HG02623 (cell line): ENCODE results near the gene ASXL1.
"Not testable (repeated sequence)": the region's sequence is repeated elsewhere in the genome, so short reads cannot be mapped to it uniquely, and the experiment has no call there.

Experiments
- ATAC-seq: cut with Tn5 transposase; IDR thresholded peaks from one replicate; pipeline ENCODE4 v1.9.1; 2021; ENCODE audit warnings: moderate library complexity; ENCODE audit not compliant: unreplicated experiment

The ASXL1 gene

DNA sequence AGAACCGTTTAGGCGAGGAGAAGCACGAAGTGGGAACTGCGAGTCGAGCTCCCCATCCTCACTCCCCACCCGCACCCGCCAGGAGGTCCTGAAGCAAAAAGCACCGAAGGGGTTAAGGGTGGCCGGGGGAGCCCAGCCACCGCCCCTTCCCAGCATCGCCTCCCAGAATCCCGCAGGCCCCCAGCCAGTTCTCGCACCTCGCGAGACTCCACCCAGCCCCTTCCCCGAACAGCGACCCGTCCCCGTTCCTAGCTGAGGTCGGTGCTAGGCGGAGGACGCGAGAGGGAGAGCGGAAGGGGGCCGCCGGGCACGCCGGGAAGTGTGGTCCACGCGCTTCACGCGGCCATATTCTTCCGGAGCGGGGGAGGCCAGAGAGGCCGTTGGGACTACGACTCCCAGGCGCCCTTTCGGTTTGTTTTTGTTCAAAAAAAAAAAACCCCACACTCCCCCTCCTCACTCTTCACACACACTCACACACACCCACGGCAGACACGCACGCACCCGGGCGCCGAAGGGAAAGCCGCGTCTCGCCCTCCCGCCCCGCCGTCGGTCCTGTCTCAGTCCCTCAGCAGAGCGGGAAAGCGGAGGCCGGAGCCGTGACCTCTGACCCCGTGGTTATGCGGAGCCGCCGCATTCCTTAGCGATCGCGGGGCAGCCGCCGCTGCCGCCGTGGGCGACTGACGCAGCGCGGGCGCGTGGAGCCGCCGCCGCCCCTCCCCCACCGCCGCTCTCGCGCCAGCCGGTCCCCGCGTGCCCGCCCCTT lies at the start of gene ASXL1:
ASXL1 (plus strand) TSS at position 463 of the 763 bp plus-strand sequence. CDS start 445 bp downstream, outside the sequence.
- peak; percentile 70 for ATAC-seq

DNA sequence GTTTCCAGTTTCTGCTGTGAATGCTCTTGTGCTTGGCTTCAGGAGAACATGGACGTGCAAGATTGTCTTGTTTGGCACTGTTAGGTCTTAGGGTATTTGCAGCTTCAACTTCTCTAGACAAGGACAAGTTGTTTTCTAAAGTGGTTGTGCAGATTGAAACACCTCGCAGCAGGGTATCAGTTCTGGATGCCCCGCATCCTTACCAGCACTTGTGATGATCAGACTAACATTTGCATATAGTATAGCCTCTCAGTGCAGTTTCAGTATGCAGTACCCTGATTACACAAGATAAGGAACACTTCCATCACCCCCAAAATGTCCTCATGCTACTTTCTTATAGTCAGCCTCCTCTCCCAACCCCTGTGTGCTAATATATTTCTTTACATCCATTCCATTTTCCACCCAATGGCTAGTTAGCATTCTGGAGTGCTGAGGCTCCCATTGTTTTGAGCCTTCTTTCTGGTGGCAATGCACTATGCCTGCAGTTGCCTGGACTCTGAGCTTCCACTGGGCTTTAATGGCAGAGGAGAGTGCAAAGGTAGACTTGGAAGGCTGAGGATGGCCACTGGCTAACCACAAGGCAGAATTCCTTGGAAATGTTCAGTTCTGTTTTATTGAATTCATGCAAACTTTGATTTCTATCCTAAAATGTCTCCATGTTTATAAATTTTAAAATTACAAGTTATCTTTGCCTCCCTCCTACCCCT lies 45.3 kb upstream of the ASXL1 start:
- no peak for ATAC-seq

DNA sequence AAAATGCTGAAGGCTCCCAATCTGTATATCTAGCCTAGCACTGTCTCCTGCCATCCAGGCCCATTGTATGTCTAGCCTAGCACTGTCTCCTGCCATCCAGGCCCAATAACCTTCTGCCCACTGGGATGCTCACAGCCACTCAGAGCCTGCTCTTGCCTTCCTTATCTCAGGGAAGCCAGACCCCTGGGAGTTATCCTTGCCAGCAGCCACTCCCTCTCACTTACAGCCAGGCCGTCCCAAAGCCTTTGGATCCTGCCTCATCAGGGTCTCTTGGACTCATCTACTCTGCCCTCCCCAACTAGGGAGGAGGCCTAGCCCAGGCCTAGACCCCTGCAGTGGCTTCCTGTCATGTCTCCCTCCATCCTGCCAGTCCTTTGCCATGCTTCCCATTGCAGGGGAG lies 43.4 kb upstream of the ASXL1 start:
- ATAC-seq, result no peak

DNA sequence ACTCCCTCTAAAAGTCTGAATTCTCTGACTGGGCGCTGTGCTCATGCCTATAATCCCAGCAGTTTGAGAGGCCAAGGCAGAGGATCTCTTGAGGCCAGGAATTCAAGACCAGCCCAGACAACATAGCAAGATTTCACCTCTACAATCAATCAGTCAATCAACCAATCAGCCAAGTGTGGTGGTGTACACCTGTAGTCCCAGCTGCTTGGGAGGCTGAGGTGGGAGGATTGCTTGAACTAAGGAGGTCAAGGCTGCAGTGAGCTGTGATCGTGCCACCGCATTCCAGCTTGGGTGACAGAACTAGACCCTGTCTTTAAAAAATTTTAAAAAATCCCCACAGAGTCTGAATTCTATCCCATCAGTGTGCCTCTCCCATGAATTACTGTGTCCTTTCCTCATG lies 42.7 kb upstream of the ASXL1 start:
- no peak for ATAC-seq

DNA sequence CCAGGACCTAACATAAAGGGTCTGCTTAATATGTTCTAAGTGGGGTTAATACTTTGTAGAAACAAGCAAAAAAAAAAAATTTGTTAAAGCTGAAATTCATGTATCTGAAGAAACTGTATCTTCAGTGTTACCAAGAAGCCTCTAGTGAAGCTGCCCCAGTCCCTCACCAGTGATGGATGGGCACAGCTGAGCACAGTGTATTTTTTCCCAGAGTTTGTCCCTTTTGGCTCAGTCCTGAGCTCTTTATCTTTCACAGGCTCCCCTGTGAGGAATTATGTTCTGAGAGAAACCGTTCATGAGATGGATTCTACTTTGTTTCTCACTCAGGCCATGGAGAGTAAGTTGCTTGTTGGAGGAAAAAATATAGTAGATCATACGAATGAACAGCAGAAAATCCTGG lies 42.2 kb upstream of the ASXL1 start:
- ATAC-seq, result no peak

DNA sequence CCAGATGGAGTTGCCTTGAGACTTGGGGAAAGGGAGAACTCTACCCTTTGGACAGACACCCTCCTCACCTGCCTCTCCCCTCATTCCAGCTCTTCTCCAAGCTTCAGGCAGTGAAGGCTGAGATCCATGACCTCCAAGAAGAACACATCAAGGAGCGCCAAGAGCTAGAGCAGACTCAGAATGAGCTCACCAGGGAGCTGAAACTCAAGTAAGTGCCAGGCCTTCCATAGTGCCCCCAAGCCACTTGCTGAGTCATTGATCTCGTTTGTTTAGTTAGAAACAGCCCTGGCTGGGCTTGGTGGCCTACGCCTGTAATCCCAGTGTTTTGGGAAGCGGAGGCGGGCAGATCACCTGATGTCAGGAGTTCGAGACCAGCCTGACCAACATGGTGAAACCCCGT lies 41.5 kb upstream of the ASXL1 start:
- ATAC-seq, result no peak

DNA sequence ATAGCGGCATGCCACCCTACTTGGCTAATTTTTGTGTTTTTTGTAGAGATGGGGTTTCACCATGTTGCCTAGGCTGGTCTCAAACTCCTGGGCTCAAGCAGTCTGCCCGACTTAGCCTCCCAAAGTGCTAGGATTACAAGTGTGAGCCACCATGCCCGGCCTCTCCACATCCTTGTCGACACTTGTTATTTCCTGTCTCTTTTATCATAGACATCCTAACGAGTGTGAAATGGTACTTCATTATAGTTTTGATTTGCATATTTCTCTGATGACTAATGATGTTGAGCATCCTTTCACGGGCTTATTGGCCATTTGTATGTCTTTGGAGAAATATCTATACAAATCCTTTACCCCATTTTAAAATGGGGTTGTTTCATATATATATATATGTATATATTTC lies 39.0 kb upstream of the ASXL1 start:
- no peak for ATAC-seq

DNA sequence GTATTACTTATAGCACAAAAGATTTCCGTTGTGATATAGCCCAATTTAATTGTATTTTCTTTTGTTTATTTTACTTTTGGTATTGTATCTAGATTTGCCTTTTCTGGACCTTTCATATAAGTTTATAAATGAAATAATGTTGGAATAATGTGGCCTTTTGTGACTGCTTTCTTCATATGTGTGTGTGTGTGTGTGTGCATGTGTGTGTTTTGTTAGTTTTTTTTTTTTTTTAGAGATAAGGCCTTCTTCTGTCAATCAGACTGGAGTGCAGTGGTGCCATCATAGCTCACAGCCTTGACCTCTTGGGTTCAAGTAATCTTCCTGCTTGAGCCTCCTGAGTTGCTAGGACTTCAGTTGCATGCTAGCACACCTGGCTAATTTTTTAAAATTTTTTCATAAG lies 37.8 kb upstream of the ASXL1 start:
- no peak for ATAC-seq

DNA sequence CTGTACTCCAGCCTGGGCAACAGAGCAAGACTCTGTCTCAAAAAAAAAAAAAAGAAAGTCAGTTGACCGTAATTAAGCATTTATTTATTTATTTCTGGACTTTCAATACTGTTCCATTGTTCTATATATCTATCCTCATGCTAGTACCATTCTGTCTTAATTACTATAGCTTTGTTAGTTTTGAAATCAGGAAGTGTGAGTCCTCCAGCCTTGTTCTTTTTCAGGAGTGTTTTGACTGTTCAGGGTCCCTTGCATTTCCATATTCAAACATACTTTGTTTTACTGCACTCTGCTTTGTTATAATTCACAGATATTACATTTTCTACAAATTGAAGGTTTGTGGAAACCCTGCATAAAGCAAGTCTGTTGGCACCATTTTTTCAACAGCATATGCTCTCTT lies 36.7 kb upstream of the ASXL1 start:
- no peak for ATAC-seq

DNA sequence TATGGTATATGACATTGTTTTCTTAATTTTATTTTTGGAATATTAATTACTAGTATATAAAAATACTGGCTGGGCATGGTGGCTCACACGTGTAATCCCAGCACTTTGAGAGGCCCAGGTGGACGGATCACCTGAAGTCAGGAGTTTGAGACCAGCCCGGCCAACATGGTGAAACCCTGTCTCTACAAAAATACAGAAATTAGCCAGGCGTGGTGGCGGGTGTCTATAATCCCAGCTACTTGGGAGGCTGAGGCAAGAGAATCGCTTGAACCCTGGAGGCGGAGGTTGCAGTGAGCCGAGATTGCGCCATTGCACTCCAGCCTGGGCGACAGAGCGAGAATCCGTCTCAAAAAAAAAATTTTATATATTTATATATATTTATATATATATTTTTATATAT lies 35.9 kb upstream of the ASXL1 start:
- not testable (repeated sequence) for ATAC-seq

DNA sequence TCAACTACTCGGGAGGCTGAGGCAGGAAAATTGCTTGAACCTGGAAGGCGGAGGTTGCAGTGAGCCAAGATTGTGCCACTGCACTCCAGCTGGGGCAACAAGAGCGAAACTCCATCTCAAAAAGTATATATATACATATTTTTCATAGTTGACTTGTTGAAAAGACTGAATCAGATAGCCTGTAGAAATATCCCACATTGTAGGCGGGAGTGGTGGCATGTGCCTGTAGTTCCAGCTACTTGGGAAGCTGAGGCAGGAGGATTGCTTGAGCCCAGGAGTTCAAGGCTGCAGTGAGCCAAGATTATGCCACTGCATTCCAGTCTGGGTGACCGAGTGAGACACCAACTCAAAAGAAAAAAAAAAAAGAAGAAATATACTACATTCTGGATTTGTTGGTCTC lies 34.4 kb upstream of the ASXL1 start:
- ATAC-seq, result not testable (repeated sequence)

DNA sequence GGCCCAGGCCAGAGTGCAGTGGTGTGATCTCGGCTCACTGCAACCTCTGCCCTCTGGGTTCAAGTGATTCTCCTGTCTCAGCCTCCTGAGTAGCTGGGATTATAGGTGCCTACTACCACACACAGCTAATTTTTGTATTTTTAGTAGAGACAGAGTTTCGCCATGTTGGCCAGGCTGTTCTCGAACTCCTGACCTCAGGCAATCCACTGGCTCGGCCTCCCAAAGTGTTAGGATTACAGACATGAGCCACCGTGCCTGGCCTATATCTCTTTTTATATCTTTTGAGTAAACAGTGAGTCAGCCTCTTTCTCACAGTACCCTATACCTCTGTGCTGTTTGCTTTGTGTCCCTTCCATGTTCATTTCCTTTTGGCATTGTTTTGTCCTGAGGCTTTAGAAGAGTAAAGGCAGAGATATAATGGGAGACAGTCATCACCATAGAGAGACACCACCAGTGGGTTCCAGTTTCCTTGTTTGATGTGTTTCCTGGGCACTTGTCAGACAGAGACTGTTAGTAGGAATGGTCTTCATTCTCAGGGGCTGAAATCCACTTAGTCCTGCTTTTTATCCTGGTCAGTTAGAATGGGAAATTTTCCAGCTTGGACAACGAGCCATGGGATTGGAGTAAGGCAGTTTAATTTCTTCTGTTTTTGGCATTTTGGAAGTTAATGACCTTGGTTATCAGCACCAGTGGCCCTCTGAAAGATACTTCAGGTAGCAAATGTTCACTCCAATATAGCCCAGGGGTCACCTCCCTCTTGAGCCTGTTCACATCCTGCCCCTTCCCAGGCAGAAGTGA lies 32.2 kb upstream of the ASXL1 start:
- no peak for ATAC-seq

DNA sequence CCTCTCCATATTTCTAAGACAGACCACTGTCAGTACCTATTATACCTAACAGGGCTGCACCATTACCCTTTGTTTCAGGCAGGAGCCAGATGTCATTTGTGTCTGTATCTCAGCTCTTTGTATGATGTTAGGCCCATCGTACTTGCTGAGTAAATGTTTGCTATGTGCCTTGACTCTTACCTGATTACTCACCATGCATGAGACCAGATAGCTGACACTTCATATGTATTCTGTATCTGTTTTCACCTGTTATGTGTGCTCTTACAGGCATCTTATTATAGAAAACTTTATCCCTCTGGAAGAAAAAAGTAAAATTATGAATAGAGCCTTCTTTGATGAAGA lies 31.7 kb upstream of the ASXL1 start:
- no peak for ATAC-seq

DNA sequence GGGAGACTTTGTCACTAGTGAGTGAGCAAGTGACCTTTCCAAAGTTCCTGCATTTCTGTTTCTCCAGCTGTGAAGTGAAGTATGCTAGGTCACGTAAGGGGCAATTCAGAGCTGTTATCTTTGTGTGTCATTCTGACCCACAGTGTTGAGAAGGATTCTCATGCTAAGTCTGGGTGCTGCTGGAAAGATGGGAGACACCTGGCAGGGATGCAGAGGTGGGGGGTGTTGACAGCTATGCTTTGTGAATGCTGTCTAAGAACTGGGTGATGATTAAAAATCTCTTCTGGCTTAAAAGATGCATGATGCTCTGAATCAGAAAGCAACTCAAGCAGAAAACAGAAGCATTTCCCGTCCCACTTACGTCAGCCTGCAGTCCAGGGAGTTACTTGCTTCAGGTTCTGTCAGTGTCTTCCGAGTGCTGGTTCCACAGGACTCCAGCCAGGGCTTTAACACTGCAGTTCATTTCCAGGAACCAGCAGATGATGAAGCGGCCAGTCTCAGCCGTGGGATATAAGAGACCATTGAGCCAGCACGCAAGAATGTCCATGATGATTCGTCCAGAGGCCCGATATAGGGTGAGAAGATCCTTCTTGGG lies 30.9 kb upstream of the ASXL1 start:
- ATAC-seq, result no peak

DNA sequence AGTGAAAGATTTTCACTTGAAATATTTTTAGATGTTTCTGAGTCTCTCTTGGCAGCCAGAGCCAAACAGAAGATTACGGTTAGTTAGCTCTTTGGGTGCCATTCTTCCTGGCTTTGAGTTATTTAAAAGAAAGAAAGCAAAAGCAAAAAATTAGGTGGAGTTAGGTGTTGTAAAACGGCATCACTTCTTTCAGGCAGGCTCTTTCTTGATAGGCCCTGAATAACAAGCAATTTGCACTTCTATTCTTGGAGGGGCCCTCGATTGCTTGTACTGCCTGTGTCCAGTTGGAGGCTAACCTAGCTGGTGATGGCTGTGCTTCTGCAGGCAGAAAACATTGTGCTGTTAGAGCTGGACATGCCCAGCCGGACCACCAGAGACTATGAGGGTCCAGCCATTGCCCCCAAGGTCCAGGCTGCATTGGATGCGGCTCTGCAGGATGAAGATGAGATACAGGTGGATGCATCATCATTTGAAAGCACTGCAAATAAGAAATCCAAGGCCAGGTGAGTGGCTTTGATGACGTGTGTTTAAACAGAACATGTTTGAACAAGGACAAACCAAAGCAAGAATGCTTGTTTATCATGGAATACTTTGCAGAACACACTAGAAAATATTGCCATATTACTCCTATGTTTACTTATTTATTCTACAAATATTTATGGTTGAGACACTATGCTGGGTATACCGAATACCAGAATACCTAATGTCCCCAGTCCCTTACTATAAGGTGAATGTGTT lies 28.1 kb upstream of the ASXL1 start:
- ATAC-seq, result no peak

DNA sequence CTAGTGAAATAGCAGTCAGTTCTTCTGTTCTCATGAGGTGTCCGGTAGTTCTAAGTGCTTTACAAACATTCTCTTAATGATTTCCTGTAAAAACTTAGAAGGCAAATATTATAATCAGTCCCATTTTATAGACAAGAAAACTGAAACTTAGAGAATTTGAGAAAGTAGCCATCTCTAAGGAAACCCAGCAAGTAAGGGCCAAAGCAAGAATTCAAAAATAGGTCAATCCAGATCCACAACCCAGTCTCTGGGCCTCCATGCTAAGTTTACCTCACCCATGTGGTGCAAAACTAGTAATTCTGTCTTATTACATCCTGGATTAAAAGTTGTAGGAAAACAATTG lies 27.6 kb upstream of the ASXL1 start:
- ATAC-seq, result no peak

DNA sequence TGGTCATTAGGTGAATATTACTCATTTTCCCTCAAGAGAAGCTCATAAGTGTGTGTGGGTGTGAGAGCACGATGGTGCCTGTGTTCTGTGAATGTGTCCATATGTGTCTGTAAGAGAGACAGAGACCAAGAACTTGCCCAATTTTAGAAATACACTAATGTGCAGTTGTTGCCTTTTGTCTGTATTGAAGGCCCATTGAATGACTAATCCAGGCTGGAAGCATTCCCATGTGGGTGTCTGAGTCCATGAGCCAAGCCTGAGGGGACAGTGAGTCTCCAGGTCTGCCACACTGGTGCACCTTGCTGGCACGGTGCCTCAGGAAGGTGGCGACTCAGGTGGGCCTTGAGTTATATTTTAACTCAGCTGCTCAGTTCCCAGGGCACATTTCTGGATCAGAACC lies 25.5 kb upstream of the ASXL1 start:
- peak; percentile 3 for ATAC-seq

DNA sequence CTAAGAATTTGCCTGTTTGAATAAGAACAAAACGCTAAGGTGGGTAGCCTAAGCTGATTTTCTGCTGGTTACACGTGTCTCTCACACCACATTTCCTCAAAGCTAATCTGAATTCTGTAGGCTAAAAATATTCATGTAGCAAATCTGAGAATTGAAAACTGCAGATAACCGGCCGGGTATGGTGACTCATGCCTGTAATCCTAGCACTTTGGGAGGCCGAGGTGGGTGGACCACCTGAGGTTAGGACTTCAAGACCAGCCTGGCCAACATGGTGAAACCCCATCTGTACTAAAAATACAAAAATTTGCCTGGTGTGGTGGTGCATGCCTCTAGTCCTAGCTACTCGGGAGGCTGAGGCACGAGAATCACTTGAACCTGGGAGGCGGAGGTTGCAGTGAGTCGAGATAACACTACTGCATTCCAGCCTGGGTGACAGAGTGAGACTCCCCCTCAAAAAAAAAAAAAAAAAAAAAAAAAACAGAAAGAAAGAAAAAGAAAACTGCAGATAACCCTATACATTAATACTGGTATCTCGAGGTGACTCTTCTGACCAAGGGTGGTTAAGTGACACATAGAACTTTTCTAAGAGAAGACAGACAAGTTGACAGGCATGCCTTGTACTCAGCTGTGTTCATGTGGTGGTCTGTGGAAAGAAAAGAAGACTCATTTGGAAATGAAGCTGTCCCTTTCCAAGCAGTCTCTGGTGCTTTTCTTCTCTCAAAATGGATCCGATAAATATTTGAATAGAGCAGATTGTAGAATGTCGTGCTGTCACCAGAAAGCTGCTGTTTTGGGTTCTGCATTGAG lies 24.7 kb upstream of the ASXL1 start:
- peak; percentile 44 for ATAC-seq

DNA sequence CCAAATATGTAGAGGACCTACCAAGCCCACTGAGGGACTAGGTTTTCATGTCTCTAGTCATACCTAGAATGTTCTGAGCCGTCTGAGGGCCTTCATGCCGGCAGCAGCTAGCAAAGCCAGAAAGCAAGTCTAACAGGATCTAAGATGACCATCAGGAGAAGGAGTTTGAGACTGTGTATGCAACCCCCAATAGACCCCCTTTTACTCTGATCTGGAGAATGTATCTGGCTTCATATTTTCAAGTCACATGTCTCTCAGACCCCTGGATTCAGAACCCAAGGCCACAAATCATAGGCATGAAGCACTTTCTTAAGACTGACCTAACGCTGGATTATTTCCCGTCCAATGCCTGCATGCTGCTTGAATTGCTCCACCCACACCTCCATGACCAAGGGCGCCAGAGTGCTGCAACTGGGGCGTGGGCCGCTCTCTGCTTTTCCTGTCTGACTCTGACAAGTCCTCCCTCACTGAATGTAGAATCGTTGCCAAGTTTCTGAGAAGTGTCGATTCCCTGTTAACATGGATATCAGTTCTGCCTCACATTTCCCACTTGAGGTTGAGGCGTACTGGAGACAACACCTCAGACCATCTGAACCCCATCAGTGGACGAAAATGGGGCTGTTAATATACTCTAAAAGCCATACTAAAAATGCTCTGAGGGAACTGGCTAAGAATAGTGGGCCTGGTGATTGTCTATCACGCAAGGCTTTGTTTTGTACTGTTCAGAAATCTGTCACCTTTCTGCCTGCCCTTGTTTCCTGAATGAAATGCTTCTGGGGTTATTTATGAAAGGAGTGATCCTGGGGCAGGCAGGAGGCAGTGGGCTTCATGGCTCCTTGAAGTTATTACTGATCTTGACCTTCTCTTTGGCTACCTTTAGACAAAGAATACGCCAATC lies 23.9 kb upstream of the ASXL1 start:
- no peak for ATAC-seq
